ENCODE results near the gene USF3.
A peak's percentile ranks its signal among the peaks of the same experiment; 100 is the strongest.

The USF3 gene

DNA sequence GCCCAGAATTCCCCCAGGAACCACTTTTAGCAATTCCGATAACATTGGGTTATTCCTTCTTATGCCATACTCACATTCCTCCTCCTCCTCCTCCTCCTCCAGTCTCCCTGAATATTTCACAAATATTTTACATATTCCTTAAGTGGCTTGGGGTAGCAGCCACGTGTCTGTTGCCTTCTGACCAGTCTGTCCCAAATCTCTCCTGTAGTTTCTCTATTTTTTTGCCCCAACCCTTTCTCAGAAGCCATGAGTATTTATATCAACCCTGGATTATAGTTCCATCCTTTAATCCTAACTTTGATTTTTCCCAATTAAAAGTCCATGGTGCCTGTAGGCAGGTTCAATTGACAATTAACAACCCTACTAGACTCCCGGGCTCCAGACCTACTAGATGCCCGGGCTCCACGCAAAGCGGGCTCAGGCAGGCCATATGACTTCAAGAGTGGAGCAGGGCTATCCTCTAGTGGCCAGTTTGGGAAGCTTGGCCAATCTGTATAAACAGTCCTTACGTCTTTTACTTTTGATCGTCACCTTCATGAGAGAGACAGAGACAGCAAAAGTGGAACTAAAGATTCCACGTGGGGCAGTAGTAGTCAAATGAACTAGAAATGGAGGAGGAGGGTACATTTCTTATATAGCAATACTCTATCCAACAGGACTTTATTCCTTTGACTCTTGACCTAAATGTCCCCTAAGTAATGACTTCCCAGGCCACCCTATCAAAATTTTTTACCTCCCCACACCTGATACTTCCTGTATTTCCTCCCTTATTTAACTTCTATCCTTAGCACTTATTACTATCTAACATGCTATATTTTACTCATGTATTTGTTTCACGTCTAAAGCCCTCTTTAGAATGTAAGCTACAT is 69.7 kb downstream of the USF3 start:
- DNase-seq (ENCODE audit: low spot score): peak; percentile 7

DNA sequence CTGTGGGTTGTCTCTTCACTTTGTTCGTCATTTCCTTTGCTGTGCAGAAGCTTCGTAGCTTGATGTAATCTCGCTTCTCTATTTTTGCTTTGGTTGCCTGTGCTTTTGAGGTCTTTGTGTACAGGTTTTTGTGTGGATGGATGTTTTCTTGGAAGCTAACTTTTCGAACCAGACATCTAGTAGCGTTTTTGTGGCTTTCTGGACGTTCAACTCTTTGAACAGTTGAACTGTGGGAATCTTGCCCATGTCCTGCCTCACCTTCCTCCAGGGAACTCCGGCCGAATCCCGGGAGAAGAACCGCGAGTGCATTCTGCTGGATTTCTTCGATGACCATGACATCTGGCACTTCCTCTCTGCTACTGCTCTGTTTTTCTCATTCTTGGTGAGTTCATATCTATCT is 70.6 kb downstream of the USF3 start:
- Mint-ChIP-seq H3K27ac (peak overlapping the region; percentile 5), H3K4me3 (no peak overlapping the region), H3K36me3 (ENCODE audit: low read depth) (peaks cover 27% of the 10 kb centered on the region), H3K27me3 (ENCODE audit: low read depth) (no peaks in the 10 kb centered on the region), H3K4me1 (ENCODE audit: low read depth) (peaks cover 7% of the 10 kb centered on the region), H3K9me3 (no peaks in the 10 kb centered on the region)
- no peak for DNase-seq (ENCODE audit: low spot score)

More for the DNA sequence above, 69.7 kb downstream of the USF3 start:
- H3K9me3 Mint-ChIP-seq: no peaks in the 10 kb centered on the region
- H3K4me1 Mint-ChIP-seq (ENCODE audit: low read depth): peaks cover 7% of the 10 kb centered on the region
- H3K27me3 Mint-ChIP-seq (ENCODE audit: low read depth): no peaks in the 10 kb centered on the region
- H3K36me3 Mint-ChIP-seq (ENCODE audit: low read depth): peaks cover 25% of the 10 kb centered on the region
- no peak overlapping the region for H3K4me3 Mint-ChIP-seq
- no peak overlapping the region for H3K27ac Mint-ChIP-seq

DNA sequence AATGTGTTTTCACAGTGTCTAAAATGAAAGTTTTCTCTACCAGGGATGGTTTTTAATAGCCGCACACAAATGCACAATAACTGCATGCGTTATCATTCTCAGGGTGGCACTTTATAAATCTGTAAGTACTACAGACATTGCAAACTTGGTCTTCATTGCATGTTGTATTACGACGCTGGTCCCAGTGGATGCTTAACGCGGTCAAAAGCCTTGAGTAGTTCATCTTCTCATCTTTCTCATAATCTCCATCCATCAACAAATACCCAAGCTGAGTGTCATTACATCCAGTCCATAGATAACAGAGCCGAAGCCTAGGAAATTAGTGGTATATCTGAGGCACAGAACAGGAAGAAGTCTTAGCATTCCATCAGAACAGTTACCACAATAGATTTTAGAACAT is 72.6 kb downstream of the USF3 start:
- Mint-ChIP-seq H3K36me3 (ENCODE audit: low read depth) (peaks cover 23% of the 10 kb centered on the region), H3K27me3 (ENCODE audit: low read depth) (no peaks in the 10 kb centered on the region), H3K27ac (no peak overlapping the region), H3K4me3 (no peak overlapping the region), H3K4me1 (ENCODE audit: low read depth) (peaks cover 7% of the 10 kb centered on the region), H3K9me3 (no peaks in the 10 kb centered on the region)
- no peak for DNase-seq (ENCODE audit: low spot score)

DNA sequence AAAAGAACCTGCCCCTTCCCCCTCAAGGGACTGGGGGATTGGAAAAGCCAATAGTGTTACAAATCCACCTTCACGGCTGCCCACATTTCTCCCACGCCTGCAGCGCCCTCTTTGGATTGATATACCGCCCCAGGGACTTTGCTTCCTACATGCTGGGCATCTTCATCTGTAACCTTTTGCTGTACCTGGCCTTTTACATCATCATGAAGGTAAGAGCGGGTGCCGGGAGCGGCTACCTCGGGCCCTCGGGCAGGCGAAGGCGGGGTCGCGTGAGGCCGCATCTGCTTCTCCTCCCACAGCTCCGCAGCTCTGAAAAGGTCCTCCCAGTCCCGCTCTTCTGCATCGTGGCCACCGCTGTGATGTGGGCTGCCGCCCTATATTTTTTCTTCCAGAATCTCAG is 73.1 kb downstream of the USF3 start:
- Mint-ChIP-seq H3K27me3 (ENCODE audit: low read depth) (no peaks in the 10 kb centered on the region), H3K4me3 (no peak overlapping the region), H3K9me3 (no peaks in the 10 kb centered on the region), H3K36me3 (ENCODE audit: low read depth) (peaks cover 23% of the 10 kb centered on the region), H3K27ac (no peak overlapping the region), H3K4me1 (ENCODE audit: low read depth) (peaks cover 7% of the 10 kb centered on the region)
- no peak for DNase-seq (ENCODE audit: low spot score)

DNA sequence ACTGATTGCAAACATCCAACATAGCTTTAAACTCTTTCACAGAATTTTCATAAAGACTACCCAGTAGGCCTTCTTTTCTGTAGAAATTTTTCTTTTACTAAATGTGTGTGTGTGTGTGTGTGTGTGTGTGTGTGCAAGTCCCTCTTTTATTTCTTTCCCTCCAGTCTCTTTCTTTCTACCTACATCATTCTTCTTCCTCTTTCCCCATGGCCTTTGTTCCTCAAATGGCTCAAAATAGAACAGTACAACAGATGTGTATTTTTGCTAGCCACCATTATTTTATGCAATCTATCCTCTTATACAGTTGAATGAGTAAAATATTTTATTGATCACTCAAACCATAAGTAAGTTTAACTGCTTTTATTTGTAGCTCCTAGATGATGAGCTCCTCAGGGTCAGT is 76.4 kb downstream of the USF3 start:
- no peaks in the 10 kb centered on the region for H3K27me3 Mint-ChIP-seq (ENCODE audit: low read depth)

DNA sequence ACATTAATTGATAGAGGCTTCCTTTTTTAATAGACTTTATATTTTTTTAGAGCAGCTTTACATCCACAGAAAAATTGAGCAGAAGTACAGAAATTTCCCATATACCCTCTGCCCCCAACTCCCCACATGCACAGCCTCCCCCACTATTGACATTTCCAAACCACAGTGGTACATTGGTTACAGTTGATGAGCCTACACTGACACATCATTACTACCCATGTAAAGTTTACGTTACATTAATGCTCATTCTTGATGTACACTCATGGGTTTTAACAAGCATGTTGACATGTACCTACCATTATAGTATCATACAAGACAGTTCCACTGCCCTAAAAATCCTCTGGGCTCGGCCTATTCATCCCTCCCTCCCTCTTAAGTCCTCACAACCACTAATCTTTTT is 78.7 kb downstream of the USF3 start:
- H3K27me3 Mint-ChIP-seq (ENCODE audit: low read depth): no peaks in the 10 kb centered on the region
- peaks cover 3% of the 10 kb centered on the region for H3K36me3 Mint-ChIP-seq (ENCODE audit: low read depth)
- no peaks in the 10 kb centered on the region for H3K4me1 Mint-ChIP-seq (ENCODE audit: low read depth)
- DNase-seq (ENCODE audit: low spot score): no peak
- no peaks in the 10 kb centered on the region for H3K9me3 Mint-ChIP-seq
- H3K27ac Mint-ChIP-seq: no peak overlapping the region
- no peak overlapping the region for H3K4me3 Mint-ChIP-seq

More for the DNA sequence above, 76.4 kb downstream of the USF3 start:
- peaks cover 12% of the 10 kb centered on the region for H3K36me3 Mint-ChIP-seq (ENCODE audit: low read depth)
- H3K4me3 Mint-ChIP-seq: no peak overlapping the region
- H3K9me3 Mint-ChIP-seq: no peaks in the 10 kb centered on the region
- H3K27ac Mint-ChIP-seq: no peak overlapping the region
- DNase-seq (ENCODE audit: low spot score): no peak
- no peaks in the 10 kb centered on the region for H3K4me1 Mint-ChIP-seq (ENCODE audit: low read depth)

DNA sequence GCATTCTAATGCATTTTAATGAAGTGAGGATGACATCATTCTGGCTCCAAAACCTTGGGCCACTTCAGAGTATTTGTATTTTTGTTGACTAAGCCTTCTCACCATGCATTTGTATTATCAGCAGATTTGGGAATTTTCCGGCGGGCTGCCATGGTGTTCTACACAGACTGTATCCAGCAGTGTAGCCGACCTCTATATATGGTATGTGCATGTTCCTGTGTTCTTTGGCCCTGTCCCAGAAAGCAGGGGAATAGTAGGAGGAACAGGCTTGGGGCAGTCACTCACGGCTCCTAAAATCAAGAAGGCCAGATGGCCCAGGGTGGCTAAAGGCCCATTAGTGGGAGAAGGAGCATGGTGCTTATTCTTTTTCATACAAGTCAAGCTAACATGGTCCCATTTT is 80.5 kb downstream of the USF3 start:
- Mint-ChIP-seq H3K27me3 (ENCODE audit: low read depth) (no peaks in the 10 kb centered on the region), H3K27ac (no peak overlapping the region), H3K4me1 (ENCODE audit: low read depth) (no peaks in the 10 kb centered on the region), H3K9me3 (no peaks in the 10 kb centered on the region), H3K4me3 (no peak overlapping the region), H3K36me3 (ENCODE audit: low read depth) (peaks cover 6% of the 10 kb centered on the region)
- DNase-seq (ENCODE audit: low spot score): no peak

DNA sequence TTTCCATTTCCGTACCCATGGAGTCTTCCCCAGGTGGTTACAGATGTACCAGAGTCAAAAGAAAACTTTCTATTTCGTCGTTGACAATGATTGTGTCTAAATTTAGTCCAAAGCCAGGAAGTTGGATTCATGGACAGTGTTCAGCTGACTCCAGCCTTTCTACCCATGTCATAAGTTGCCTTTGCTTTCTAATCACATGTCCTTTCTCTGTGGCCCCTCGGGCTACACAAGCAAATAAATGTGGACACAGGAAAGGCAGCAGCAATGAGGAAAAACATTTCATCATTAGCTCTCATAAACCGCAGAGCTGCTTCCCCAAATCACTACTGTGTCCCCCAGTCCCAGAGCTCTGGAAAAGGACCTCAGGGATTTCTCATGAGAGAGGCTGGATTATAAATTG is 82.0 kb downstream of the USF3 start:
- Mint-ChIP-seq H3K36me3 (ENCODE audit: low read depth) (peaks cover 15% of the 10 kb centered on the region), H3K9me3 (no peaks in the 10 kb centered on the region), H3K4me3 (no peak overlapping the region), H3K27ac (no peak overlapping the region), H3K27me3 (ENCODE audit: low read depth) (no peaks in the 10 kb centered on the region), H3K4me1 (ENCODE audit: low read depth) (no peaks in the 10 kb centered on the region)
- DNase-seq (ENCODE audit: low spot score): no peak

DNA sequence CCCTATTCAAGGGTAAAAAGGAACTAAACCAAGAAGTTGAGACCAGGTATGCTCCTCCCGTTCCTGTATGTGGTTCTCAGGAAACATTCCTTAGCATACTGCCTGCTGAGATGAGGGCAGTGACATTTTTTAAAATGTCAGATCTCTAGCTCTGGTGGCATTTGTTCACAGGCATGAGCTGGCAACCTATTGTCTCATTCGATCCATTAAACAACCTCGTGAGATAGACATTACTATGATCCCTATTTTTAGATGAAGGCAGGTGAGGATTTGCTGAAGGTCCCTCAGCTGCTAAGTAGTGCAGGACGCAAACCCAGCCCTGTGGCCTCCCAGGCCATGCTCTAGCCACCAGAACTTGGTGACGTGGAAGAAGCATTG is 89.2 kb downstream of the USF3 start:
- H3K36me3 Mint-ChIP-seq (ENCODE audit: low read depth): peaks cover 42% of the 10 kb centered on the region

DNA sequence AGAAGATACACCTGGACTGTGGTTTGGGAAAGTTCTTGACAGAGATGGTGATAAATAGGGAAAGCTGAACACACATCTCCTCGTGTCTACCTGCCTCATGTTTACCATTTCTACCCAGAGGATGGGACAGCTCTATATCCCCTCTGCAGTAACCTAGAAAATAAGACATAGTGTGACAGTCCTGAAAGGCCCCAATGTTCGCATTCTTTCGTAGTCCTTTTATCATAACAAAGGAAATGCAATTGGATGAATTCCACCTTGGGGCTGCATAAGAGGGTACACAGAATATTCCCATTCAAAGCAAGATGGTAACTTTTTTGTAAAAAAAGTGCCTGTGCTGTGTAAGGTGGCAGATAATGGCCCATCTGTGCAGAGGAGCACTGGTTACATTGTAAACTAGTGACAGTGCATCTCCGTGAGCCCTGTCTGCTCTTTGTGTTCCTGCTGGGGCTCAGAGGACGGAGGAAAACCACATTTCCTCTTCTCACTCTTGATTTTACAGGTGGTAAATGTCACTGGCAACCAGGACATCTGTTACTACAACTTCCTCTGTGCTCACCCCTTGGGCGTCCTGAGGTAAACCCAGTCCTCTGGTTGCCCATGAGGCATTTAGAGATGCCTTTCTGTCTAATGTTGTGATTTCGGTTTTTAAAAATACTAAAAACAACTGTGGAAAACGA is 89.8 kb downstream of the USF3 start:
- peak overlapping the region; percentile 54 for H3K4me3 Mint-ChIP-seq
- H3K36me3 Mint-ChIP-seq (ENCODE audit: low read depth): peaks cover 42% of the 10 kb centered on the region
- no peaks in the 10 kb centered on the region for H3K9me3 Mint-ChIP-seq
- peaks cover 27% of the 10 kb centered on the region for H3K4me1 Mint-ChIP-seq (ENCODE audit: low read depth)
- DNase-seq (ENCODE audit: low spot score): peak; percentile 55
- no peaks in the 10 kb centered on the region for H3K27me3 Mint-ChIP-seq (ENCODE audit: low read depth)
- H3K27ac Mint-ChIP-seq: peak overlapping the region; percentile 64

More for the DNA sequence above, 89.2 kb downstream of the USF3 start:
- H3K27me3 Mint-ChIP-seq (ENCODE audit: low read depth): no peaks in the 10 kb centered on the region
- DNase-seq (ENCODE audit: low spot score): peak; percentile 6
- H3K27ac Mint-ChIP-seq: peak overlapping the region; percentile 64
- peak overlapping the region; percentile 54 for H3K4me3 Mint-ChIP-seq
- H3K9me3 Mint-ChIP-seq: no peaks in the 10 kb centered on the region
- H3K4me1 Mint-ChIP-seq (ENCODE audit: low read depth): peaks cover 27% of the 10 kb centered on the region

DNA sequence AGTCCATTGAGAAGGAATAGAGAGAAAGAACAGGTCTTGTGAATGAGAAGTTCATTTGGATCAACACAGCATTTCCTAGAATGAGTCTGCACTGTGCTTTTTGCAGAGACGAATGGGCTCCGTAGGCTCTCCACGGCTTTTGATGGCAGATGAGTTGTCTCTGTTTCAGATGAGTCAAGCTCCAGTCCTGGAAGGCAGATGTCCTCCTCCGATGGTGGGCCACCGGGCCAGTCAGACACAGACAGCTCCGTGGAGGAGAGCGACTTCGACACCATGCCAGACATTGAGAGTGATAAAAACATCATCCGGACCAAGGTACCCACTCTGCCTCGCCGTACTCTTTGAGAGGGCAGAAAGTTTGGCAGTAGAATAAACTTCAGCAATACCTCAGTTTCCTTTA is 93.6 kb downstream of the USF3 start:
- no peak overlapping the region for H3K27ac Mint-ChIP-seq
- DNase-seq (ENCODE audit: low spot score): no peak
- no peak overlapping the region for H3K4me3 Mint-ChIP-seq
- H3K9me3 Mint-ChIP-seq: no peaks in the 10 kb centered on the region
- H3K36me3 Mint-ChIP-seq (ENCODE audit: low read depth): peaks cover 25% of the 10 kb centered on the region
- H3K4me1 Mint-ChIP-seq (ENCODE audit: low read depth): peaks cover 19% of the 10 kb centered on the region
- H3K27me3 Mint-ChIP-seq (ENCODE audit: low read depth): no peaks in the 10 kb centered on the region

DNA sequence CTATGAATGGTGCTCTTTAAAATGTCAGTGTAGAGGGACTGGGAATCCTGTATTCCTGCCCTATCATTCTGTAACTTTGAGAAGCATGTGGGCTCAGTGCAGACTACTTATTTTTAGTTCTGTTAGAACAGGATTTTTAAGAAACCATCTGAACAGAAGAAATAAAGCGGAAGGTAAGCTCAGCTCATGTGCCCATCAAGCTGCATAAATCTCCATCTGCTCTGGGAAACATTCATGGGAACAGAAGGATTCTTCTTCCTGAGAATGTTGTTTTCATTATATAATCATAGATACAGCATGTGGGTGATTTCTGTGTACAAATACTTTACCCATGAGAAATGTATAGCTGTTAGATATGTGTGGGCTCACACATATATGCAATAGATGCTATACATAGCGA is 94.2 kb downstream of the USF3 start:
- no peaks in the 10 kb centered on the region for H3K9me3 Mint-ChIP-seq
- DNase-seq (ENCODE audit: low spot score): no peak
- H3K4me1 Mint-ChIP-seq (ENCODE audit: low read depth): peaks cover 15% of the 10 kb centered on the region
- no peak overlapping the region for H3K4me3 Mint-ChIP-seq
- no peak overlapping the region for H3K27ac Mint-ChIP-seq
- H3K36me3 Mint-ChIP-seq (ENCODE audit: low read depth): peaks cover 22% of the 10 kb centered on the region
- H3K27me3 Mint-ChIP-seq (ENCODE audit: low read depth): no peaks in the 10 kb centered on the region

DNA sequence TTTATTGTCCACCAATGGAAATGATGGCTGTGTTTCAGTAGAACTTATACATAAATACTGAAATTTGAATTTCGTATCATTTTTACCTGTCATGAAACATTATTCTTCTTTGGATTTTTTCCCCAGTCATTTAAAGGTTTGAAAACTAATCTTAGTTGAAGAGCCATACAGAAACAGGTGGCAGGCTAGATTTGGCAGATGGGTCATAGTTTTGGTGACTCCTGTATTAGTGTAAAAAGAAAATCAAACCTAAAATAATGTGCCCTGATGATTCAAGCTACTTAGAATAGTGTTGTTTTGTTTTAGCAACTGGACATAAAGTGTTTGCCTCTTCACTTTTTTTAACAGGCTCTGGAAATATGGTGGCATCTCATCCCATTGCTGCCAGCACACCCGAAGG is 95.2 kb downstream of the USF3 start:
- H3K4me3 Mint-ChIP-seq: no peak overlapping the region
- peaks cover 22% of the 10 kb centered on the region for H3K36me3 Mint-ChIP-seq (ENCODE audit: low read depth)
- peaks cover 5% of the 10 kb centered on the region for H3K4me1 Mint-ChIP-seq (ENCODE audit: low read depth)
- no peaks in the 10 kb centered on the region for H3K9me3 Mint-ChIP-seq
- H3K27ac Mint-ChIP-seq: no peak overlapping the region
- no peaks in the 10 kb centered on the region for H3K27me3 Mint-ChIP-seq (ENCODE audit: low read depth)
- no peak for DNase-seq (ENCODE audit: low spot score)

DNA sequence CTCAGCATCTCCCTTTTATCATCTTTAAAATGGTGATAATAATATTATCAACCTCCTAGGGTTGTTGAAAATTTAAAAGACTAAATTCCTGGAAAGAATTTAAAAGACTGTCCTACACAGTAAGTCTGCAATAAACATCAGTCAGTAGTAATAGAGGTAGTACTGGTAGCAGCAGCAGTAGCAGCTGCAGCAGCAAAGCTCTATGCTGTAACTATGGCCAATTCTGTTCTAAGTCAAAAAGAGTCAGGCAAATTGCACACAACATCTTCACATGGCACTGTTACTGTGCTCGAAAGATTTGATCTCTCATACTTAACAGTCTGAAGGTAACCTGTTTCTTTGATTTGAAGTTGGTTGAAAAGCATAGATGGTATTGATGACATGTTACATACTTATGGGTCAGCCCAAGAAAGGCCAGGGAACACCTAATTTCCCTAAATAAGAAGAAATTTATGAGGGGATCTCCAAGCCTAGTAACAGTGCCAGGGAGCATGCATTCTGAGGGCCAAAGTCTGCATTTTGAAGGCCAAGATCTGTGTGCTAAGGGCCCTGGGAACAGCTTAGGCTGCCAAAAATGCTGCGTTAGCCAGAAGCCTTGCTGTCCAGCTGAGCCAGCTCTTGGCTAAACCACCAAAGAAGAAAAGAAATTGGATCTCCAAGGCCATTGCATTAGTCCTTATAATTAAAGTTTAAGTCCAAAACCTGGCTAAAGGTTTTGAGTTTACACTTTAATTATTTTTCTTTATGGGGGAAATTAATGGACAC is 95.8 kb downstream of the USF3 start:
- no peaks in the 10 kb centered on the region for H3K9me3 Mint-ChIP-seq
- H3K4me1 Mint-ChIP-seq (ENCODE audit: low read depth): no peaks in the 10 kb centered on the region
- DNase-seq (ENCODE audit: low spot score): no peak
- peaks cover 23% of the 10 kb centered on the region for H3K36me3 Mint-ChIP-seq (ENCODE audit: low read depth)
- no peaks in the 10 kb centered on the region for H3K27me3 Mint-ChIP-seq (ENCODE audit: low read depth)
- no peak overlapping the region for H3K27ac Mint-ChIP-seq
- no peak overlapping the region for H3K4me3 Mint-ChIP-seq
